ENCODE measurements around the gene ST6GALNAC3.

DNA sequence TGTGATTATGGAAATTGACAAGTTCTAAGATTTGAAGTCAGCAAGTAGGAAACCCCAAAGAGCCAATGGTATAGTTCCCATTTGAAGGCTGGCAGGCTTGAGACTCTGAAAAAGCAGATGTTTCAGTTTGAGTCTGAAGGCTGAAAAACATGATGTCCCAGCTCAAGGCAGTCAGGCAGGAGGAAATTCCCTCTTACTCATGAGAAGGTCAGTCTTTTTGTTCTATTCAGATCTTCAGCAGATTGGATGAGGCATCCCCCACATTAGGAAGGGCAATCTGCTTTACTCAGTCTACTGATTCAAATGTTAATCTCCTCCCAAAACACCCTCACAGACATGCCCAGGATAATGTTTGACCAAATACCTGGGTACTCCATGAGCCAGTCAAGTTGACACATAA lies 420.3 kb downstream of the ST6GALNAC3 start:
- TF ChIP-seq CTCF (optimal IDR thresholded peaks at IDR 0.05 in 1 of 3, IDR thresholded peaks at IDR 0.05 in 1 of 3, conservative IDR thresholded peaks at IDR 0.05 in 1 of 3; ENCODE audit: extremely low read depth in 1 of 3, insufficient read depth in 2 of 3, low read length in 3 of 3) (no peak), EZH2 (IDR thresholded peaks at IDR 0.05; ENCODE audit: low read length) (no peak)

Data from keratinocyte (primary cell).